AG04449 (cell line): ENCODE measurements around the gene FAR1.
A peak's percentile ranks its signal among the peaks of the same experiment; 100 is the strongest.

ENCODE experiments used
- CTCF ChIA-PET: fragments of 350-600 bp; formaldehyde crosslinking; extraction: SDS; loops from one replicate; lab custom pipeline; 2021; ENCODE audit warnings: antibody characterized with exemption; lab: Yijun Ruan, JAX
- POLR2A ChIA-PET: fragments of 400-600, 350-600 bp; formaldehyde crosslinking; extraction: SDS; loops from one replicate; lab custom pipeline; 2020; ENCODE audit warnings: antibody characterized with exemption, inconsistent platforms; lab: Yijun Ruan, JAX
- DNase-seq: peaks from one replicate; pipeline ENCODE4 v3.0.0-alpha.2; 2010; ENCODE audit warnings: low read depth, low spot score
- H3K4me3 ChIP-seq: 2 replicates; pipeline ENCODE4 v1.5.1; 2011; ENCODE audit warnings: low read depth, mild to moderate bottlenecking, control low read depth, low read length
- CTCF ChIP-seq: IDR thresholded peaks from one replicate; pipeline ENCODE4 v1.5.1; 2011; ENCODE audit warnings: mild to moderate bottlenecking, moderate library complexity, low read length, control low read depth, inconsistent platforms; ENCODE audit not compliant: insufficient read depth; ENCODE audit errors: missing control alignments

FAR1 gene

GRCh38 chr11:13771151-13771550, 102.7 kb downstream of the FAR1 start:
- no peak for DNase-seq
- H3K4me3 ChIP-seq: no peak overlapping the region
- no peak for TF ChIP-seq CTCF
- ChIA-PET POLR2A (no interaction called here), CTCF (interaction anchor here (1.7 to 4.8 kb wide), 5 partner anchors 11 to 481 kb away, joined by 4 to 37 read pairs (median 15); no protein-coding TSS in a partner anchor)

- TF ChIP-seq CTCF: peak; percentile 9
- peak; percentile 1 for DNase-seq
- no peak overlapping the region for H3K4me3 ChIP-seq
- ChIA-PET CTCF (interaction anchor here (0.7 to 4.8 kb wide), 17 partner anchors 9 to 683 kb away, joined by 3 to 37 read pairs (median 4); no protein-coding TSS in a partner anchor), POLR2A (no interaction called here)
Observed at GRCh38 chr11:13772223-13773046, 104.0 kb downstream of the FAR1 start.

GRCh38 chr11:13775471-13775870, 107.0 kb downstream of the FAR1 start:
- no peak for TF ChIP-seq CTCF
- H3K4me3 ChIP-seq: no peak overlapping the region
- DNase-seq: no peak
- ChIA-PET POLR2A (no interaction called here), CTCF (interaction anchor here (2.7 to 4.0 kb wide), 2 partner anchors 373 to 475 kb away, joined by 9 to 14 read pairs; no protein-coding TSS in a partner anchor)

GRCh38 chr11:13776134-13776815, 107.8 kb downstream of the FAR1 start:
- TF ChIP-seq CTCF: no peak
- ChIA-PET CTCF (interaction anchor here (2.7 to 4.0 kb wide), 2 partner anchors 372 to 474 kb away, joined by 9 to 14 read pairs; no protein-coding TSS in a partner anchor), POLR2A (no interaction called here)
- no peak for DNase-seq
- no peak overlapping the region for H3K4me3 ChIP-seq

GRCh38 chr11:13777341-13777985, 109.0 kb downstream of the FAR1 start:
- CTCF ChIA-PET: interaction anchor here (1.0 to 4.0 kb wide), 3 partner anchors 14 to 473 kb away, joined by 3 to 14 read pairs (median 9); no protein-coding TSS in a partner anchor
- POLR2A ChIA-PET: no interaction called here
- DNase-seq: no peak
- no peak overlapping the region for H3K4me3 ChIP-seq
- no peak for TF ChIP-seq CTCF
